HL-60 (cell line): Measurements from ENCODE around the gene ECE2.
A peak's percentile ranks its signal among the peaks of the same experiment; 100 is the strongest.

Source experiments
- DNase-seq, 2 experiments: peaks; one replicate each; pipeline ENCODE4 v3.0.0-alpha.2; 2010 to 2020; ENCODE audit warnings: low read depth in 1 of 2, low spot score in 1 of 2
- H3K27ac ChIP-seq: fragments of 250-450 bp; sonication (Bioruptor Pico); replicated peaks from 2 replicates; pipeline ENCODE4 v1.5.1; 2020; ENCODE audit warnings: mild to moderate bottlenecking, moderate library complexity
- H3K27me3 ChIP-seq: fragments of 250-450 bp; sonication (Bioruptor Pico); 2 replicates; pipeline ENCODE4 v1.5.1; 2021; ENCODE audit warnings: mild to moderate bottlenecking, moderate library complexity; ENCODE audit not compliant: insufficient read depth, poor library complexity, severe bottlenecking
- H3K4me3 ChIP-seq: replicated peaks from 2 replicates; pipeline ENCODE4 v1.5.1; 2011; ENCODE audit warnings: mild to moderate bottlenecking, control low read depth, low read length; ENCODE audit not compliant: insufficient read depth
- CTCF ChIP-seq: IDR thresholded peaks from one replicate; pipeline ENCODE4 v1.5.1; 2011; ENCODE audit warnings: low read length, control low read depth, inconsistent platforms; ENCODE audit not compliant: insufficient read depth
- GABPA ChIP-seq: IDR thresholded peaks from 2 replicates; pipeline ENCODE4 v1.6.1; 2012; ENCODE audit warnings: low read depth
- POLR2AphosphoS5 ChIP-seq: IDR thresholded peaks from 2 replicates; pipeline ENCODE4 v1.6.1; 2012; ENCODE audit warnings: low read depth
- REST ChIP-seq: IDR thresholded peaks from 2 replicates; pipeline ENCODE4 v1.6.1; 2012; ENCODE audit warnings: low read depth; ENCODE audit not compliant: insufficient replicate concordance
- SPI1 ChIP-seq: IDR thresholded peaks from 2 replicates; pipeline ENCODE4 v1.6.1; 2012; ENCODE audit warnings: low read depth, mild to moderate bottlenecking, borderline replicate concordance

ECE2 gene

GRCh38 chr3:184333700-184334099 is 57.9 kb downstream of the ECE2 start:
- H3K27me3 ChIP-seq: no peaks in the 10 kb centered on the region
- no peak for TF ChIP-seq CTCF
- no peak for TF ChIP-seq REST
- TF ChIP-seq GABPA: no peak
- no peak for TF ChIP-seq SPI1
- TF ChIP-seq POLR2AphosphoS5: no peak
- H3K4me3 ChIP-seq: no peak overlapping the region
- DNase-seq: no peak
- no peak overlapping the region for H3K27ac ChIP-seq

GRCh38 chr3:184334470-184335158 is 58.8 kb downstream of the ECE2 start:
- DNase-seq: no peak
- H3K27me3 ChIP-seq: no peaks in the 10 kb centered on the region
- TF ChIP-seq GABPA: no peak
- no peak for TF ChIP-seq SPI1
- no peak for TF ChIP-seq REST
- no peak for TF ChIP-seq CTCF
- no peak; the same call in 1 of the 2 replicates for TF ChIP-seq POLR2AphosphoS5
- H3K27ac ChIP-seq: no peak overlapping the region
- no peak overlapping the region for H3K4me3 ChIP-seq

GRCh38 chr3:184335291-184335660 is 59.5 kb downstream of the ECE2 start:
- Histone ChIP-seq H3K27ac (peak overlapping the region; percentile 0; the same call in 1 of the 2 replicates), H3K4me3 (peak overlapping the region; percentile 47; the same call in 1 of the 2 replicates), H3K27me3 (no peaks in the 10 kb centered on the region)
- no peak for TF ChIP-seq REST
- TF ChIP-seq CTCF: no peak
- TF ChIP-seq GABPA: no peak
- TF ChIP-seq SPI1: no peak
- TF ChIP-seq POLR2AphosphoS5: no peak; the same call in 1 of the 2 replicates
- no peak for DNase-seq
